ENCODE data around the gene PGA3.
"Not testable (repeated sequence)": the region's sequence is repeated elsewhere in the genome, so short reads cannot be mapped to it uniquely, and the experiment has no call there.

- TF ChIP-seq ARNTL (CRISPR knock-in tag; IDR thresholded peaks at IDR 0.05; ENCODE audit: borderline replicate concordance, low read depth); RARB (CRISPR knock-in tag; IDR thresholded peaks at IDR 0.05); ZFP30 (CRISPR knock-in tag; IDR thresholded peaks at IDR 0.05); BACH2 (CRISPR knock-in tag; IDR thresholded peaks at IDR 0.05; ENCODE audit: borderline replicate concordance); SNAI2 (CRISPR knock-in tag; IDR thresholded peaks at IDR 0.05); OSR1 (CRISPR knock-in tag; IDR thresholded peaks at IDR 0.05); PPARA (CRISPR knock-in tag; IDR thresholded peaks at IDR 0.05; ENCODE audit: borderline replicate concordance); CSDC2 (CRISPR knock-in tag; IDR thresholded peaks at IDR 0.05); PATZ1 (CRISPR knock-in tag; IDR thresholded peaks at IDR 0.05; ENCODE audit: borderline replicate concordance); ZNF70 (CRISPR knock-in tag; IDR thresholded peaks at IDR 0.05); POU6F1 (CRISPR knock-in tag; IDR thresholded peaks at IDR 0.05; ENCODE audit: borderline replicate concordance, low read depth): not testable (repeated sequence)
These were observed 8.9 kb downstream of the PGA3 start for GRCh38 chr11:61212202-61212601.
